K562 (cell line): ENCODE results near the gene DDX51. TPM values are rescaled to one million over a fixed set of nuclear protein-coding genes. Genes with fewer than 3 reads are reported as not detected.
A peak's percentile ranks its signal among the peaks of the same experiment; 100 is the strongest.

ENCODE experiments used
- ATF4 ChIP-seq: fragments of 450-650 bp; formaldehyde crosslinking; IDR thresholded peaks from 2 replicates; pipeline ENCODE4 v1.4.0; 2022; ENCODE audit warnings: mild to moderate bottlenecking, moderate library complexity
- CBX2 ChIP-seq: fragments of 200-600 bp; sonication (generic); IDR thresholded peaks from one replicate; pipeline ENCODE4 v1.6.1; 2012; ENCODE audit warnings: mild to moderate bottlenecking, low read length, inconsistent platforms; ENCODE audit not compliant: insufficient read depth, poor library complexity, severe bottlenecking
- CHD7 ChIP-seq: fragments of 200-600 bp; sonication (generic); IDR thresholded peaks from one replicate; pipeline ENCODE4 v1.6.1; 2012; ENCODE audit warnings: mild to moderate bottlenecking, low read depth, low read length, inconsistent platforms
- GABPB2 ChIP-seq: fragments of 250-450 bp; sonication (Bioruptor Pico); conservative IDR thresholded peaks from 2 replicates; pipeline ENCODE4 v1.5.1; 2021; ENCODE audit warnings: mild to moderate bottlenecking
- HDGF ChIP-seq: fragments of 450-650 bp; IDR thresholded peaks from 2 replicates; pipeline ENCODE4 v1.6.1; 2016
- HES1 ChIP-seq: fragments of 450-650 bp; IDR thresholded peaks from 2 replicates; pipeline ENCODE4 v1.6.1; 2016; ENCODE audit warnings: low read depth, mild to moderate bottlenecking, moderate library complexity
- MBD2 ChIP-seq: sonication (generic); IDR thresholded peaks from 2 replicates; pipeline ENCODE4 v1.6.1; 2016; ENCODE audit warnings: low read depth, borderline replicate concordance
- NFE2L1 ChIP-seq: fragments of 450-650 bp; IDR thresholded peaks from 2 replicates; pipeline ENCODE4 v1.6.1; 2016; ENCODE audit warnings: missing genetic modification characterization, low read depth, mild to moderate bottlenecking, missing compliant biosample characterization, moderate library complexity, borderline replicate concordance
- NR3C1 ChIP-seq: sonication (generic); formaldehyde crosslinking; IDR thresholded peaks from 2 replicates; pipeline ENCODE4 v1.8.1; 2022; ENCODE audit warnings: missing genetic modification reagents
- TOE1 ChIP-seq, 2 experiments: fragments of 450-650 bp in 1 of 2; sonication (generic) in 1 of 2; formaldehyde crosslinking in 1 of 2; IDR thresholded peaks; 2 replicates each; pipeline versions ENCODE4 v1.7.1 to v1.8.0; 2016 to 2022; ENCODE audit warnings: borderline replicate concordance in 2 of 2, mild to moderate bottlenecking in 2 of 2, antibody characterized with exemption in 1 of 2, inconsistent platforms in 1 of 2, low read depth in 1 of 2, missing genetic modification reagents in 1 of 2, moderate library complexity in 1 of 2
- TSC22D4 ChIP-seq: fragments of 450-650 bp; IDR thresholded peaks from 2 replicates; pipeline ENCODE4 v1.6.1; 2016; ENCODE audit warnings: missing genetic modification characterization, missing biosample characterization, control low read depth
- ZNF740 ChIP-seq, 3 experiments: fragments of 200-800 bp in 1 of 3; sonication (Bioruptor generic) in 1 of 3; sonication (generic) in 1 of 3; formaldehyde crosslinking in 1 of 3; IDR thresholded peaks; 2 replicates each; pipeline versions ENCODE4 v1.6.1 to v1.8.0; 2016 to 2022; ENCODE audit warnings: mild to moderate bottlenecking in 2 of 3, missing compliant biosample characterization in 2 of 3, missing genetic modification characterization in 2 of 3, missing genetic modification reagents in 1 of 3
- polyA plus RNA-seq, 8 experiments: library from polyadenylated mRNA; depleted of rRNA in 4 of 8; stranded (reverse) in 5 of 8; unstranded in 3 of 8; fragments of >200 nt; fragmentation: Nextera tagmentation in 2 of 8; fragmentation: Illumina TruSeq in 1 of 8; extraction: Ambion mirVana in 2 of 8; extraction: Trizol in 1 of 8; gene quantifications; 2 replicates each; pipeline versions ENCODE4 v1.2.1 to v1.2.3, GENCODE V29; 2011 to 2014; ENCODE audit warnings: inconsistent platforms in 1 of 8, missing spikeins in 1 of 8
- total RNA-seq, 7 experiments: library from RNA; depleted of rRNA in 6 of 7; stranded (reverse); fragments of >200 nt in 6 of 7; fragmentation: Illumina TruSeq in 2 of 7; extraction: Trizol in 2 of 7; gene quantifications; 2 replicates each; pipeline versions ENCODE4 v1.2.1 to v1.2.3, GENCODE V29; 2011 to 2021; ENCODE audit warnings: low replicate concordance in 1 of 7

DDX51 gene
- total and polyA plus RNA-seq, 9 of the 15 experiments (the other 6 are each of a cell fraction or from before 2014, with no cell fraction given), result 1.1 to 35.9 (median 12.4) TPM

GRCh38 chr12:132156573-132157325, 12.6 kb upstream of the DDX51 start (continued):
- TF ChIP-seq CHD7 (no peak), ATF4 (CRISPR knock-in tag) (no peak), NFE2L1 (no peak), ZNF740 (CRISPR knock-in tag; IDR thresholded peaks at IDR 0.05) (no peak), ZNF740 (tag; IDR thresholded peaks at IDR 0.05) (no peak), GABPB2 (CRISPR knock-in tag) (no peak), TSC22D4 (peak; percentile 83), HDGF (no peak), CBX2 (no peak), TOE1 (IDR thresholded peaks at IDR 0.05; ENCODE audit: borderline replicate concordance) (no peak), TOE1 (CRISPR knock-in tag; IDR thresholded peaks at IDR 0.05; ENCODE audit: borderline replicate concordance, low read depth) (no peak), HES1 (no peak), MBD2 (no peak), NR3C1 (CRISPR knock-in tag) (no peak)
